ENCODE results near the gene CREB3.

CREB3 gene

DNA sequence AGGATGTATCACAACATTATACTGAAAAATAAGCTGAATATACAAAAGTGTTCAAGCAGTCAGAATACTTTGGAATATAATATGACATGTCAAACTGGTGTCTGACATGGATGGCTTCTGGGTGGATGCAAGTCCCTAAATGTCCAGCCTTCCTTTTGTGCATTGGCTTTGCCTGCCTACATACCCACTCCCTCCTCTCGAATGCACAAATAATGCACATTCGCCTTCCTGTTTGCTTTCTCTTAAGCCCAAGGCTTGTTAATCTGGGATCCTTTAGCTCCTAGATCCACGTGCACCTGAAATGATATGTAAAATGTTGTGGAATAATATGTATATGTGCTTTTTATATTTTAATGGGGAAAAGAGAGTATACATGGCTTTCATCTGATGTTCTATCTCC lies 46.0 kb downstream of the CREB3 start:
- Histone ChIP-seq H2AK5ac (ENCODE audit: low read length, severe bottlenecking) (no peak overlapping the region), H3K4me3 (ENCODE audit: insufficient read depth in 1 of 2, low read depth in 1 of 2, low read length in 2 of 2) (no peak overlapping the region)

GRCh38 chr9:35781066-35781465 lies 48.6 kb downstream of the CREB3 start:
- Histone ChIP-seq H3K79me1 (replicated peaks; ENCODE audit: low read length, poor library complexity, severe bottlenecking) (no peaks in the 10 kb centered on the region), H3K4me3 (ENCODE audit: insufficient read depth in 1 of 2, low read depth in 1 of 2, low read length in 2 of 2) (no peak overlapping the region), H2AK5ac (ENCODE audit: low read length, severe bottlenecking) (no peak overlapping the region), H3K4me2 (ENCODE audit: low read length, poor library complexity, severe bottlenecking) (no peak overlapping the region), H2BK120ac (ENCODE audit: low read depth, low read length) (no peak overlapping the region), H4K91ac (ENCODE audit: low read length) (no peak overlapping the region), H3K36me3 (ENCODE audit: control insufficient read depth in 1 of 2, insufficient read depth in 2 of 2, low read depth in 1 of 2, low read length in 2 of 2) (no peaks in the 10 kb centered on the region), H3K4ac (ENCODE audit: low read depth in 1 of 2, low read length in 2 of 2) (no peak overlapping the region), H2AFZ (ENCODE audit: low read depth, low read length) (no peak overlapping the region), H3K18ac (ENCODE audit: low read depth in 1 of 2, low read length in 2 of 2) (no peak overlapping the region), H2BK5ac (ENCODE audit: low read depth, low read length, poor library complexity, severe bottlenecking) (no peak overlapping the region), H3K14ac (ENCODE audit: low read length in 2 of 2) (no peak overlapping the region), H3K27ac (ENCODE audit: low read length, poor library complexity, severe bottlenecking) (no peak overlapping the region), H3K27me3 (ENCODE audit: control insufficient read depth in 1 of 2, insufficient read depth in 1 of 2, low read length in 2 of 2) (peaks cover 4 to 19% of the 10 kb centered on the region in 2 experiments), H3K4me1 (ENCODE audit: control insufficient read depth, insufficient read depth, low read depth, low read length) (peaks cover 2% of the 10 kb centered on the region), H2BK15ac (ENCODE audit: low read depth, poor library complexity, severe bottlenecking) (no peak overlapping the region), H4K8ac (ENCODE audit: low read length) (no peak overlapping the region), H3K9ac (ENCODE audit: low read length) (no peak overlapping the region), H2BK12ac (ENCODE audit: low read length in 2 of 2) (no peak overlapping the region), H3K23ac (ENCODE audit: low read length in 2 of 2) (no peak overlapping the region), H3K9me3 (ENCODE audit: control insufficient read depth, low read length) (no peaks in the 10 kb centered on the region)
- DNase-seq, result no peak
- 96% methylated on average over 2 of the region's 2 CpGs for WGBS

More for the DNA sequence above, 46.0 kb downstream of the CREB3 start:
- Histone ChIP-seq H3K9ac (ENCODE audit: low read length) (no peak overlapping the region), H3K18ac (ENCODE audit: low read depth in 1 of 2, low read length in 2 of 2) (no peak overlapping the region), H2BK120ac (ENCODE audit: low read depth, low read length) (no peak overlapping the region), H3K4me2 (ENCODE audit: low read length, poor library complexity, severe bottlenecking) (no peak overlapping the region), H3K4me1 (ENCODE audit: control insufficient read depth, insufficient read depth, low read depth, low read length) (peaks cover 5% of the 10 kb centered on the region), H2BK5ac (ENCODE audit: low read depth, low read length, poor library complexity, severe bottlenecking) (no peak overlapping the region), H3K23ac (ENCODE audit: low read length in 2 of 2) (no peak overlapping the region), H3K27me3 (ENCODE audit: control insufficient read depth in 1 of 2, insufficient read depth in 1 of 2, low read length in 2 of 2) (peaks cover 4 to 19% of the 10 kb centered on the region in 2 experiments), H3K14ac (ENCODE audit: low read length in 2 of 2) (no peak overlapping the region), H3K36me3 (ENCODE audit: control insufficient read depth in 1 of 2, insufficient read depth in 2 of 2, low read depth in 1 of 2, low read length in 2 of 2) (no peaks in the 10 kb centered on the region), H3K9me3 (ENCODE audit: control insufficient read depth, low read length) (no peaks in the 10 kb centered on the region), H4K91ac (ENCODE audit: low read length) (no peak overlapping the region), H3K4ac (ENCODE audit: low read depth in 1 of 2, low read length in 2 of 2) (no peak overlapping the region), H4K8ac (ENCODE audit: low read length) (no peak overlapping the region), H3K79me1 (replicated peaks; ENCODE audit: low read length, poor library complexity, severe bottlenecking) (peaks cover 4% of the 10 kb centered on the region), H2BK12ac (ENCODE audit: low read length in 2 of 2) (no peak overlapping the region), H3K27ac (ENCODE audit: low read length, poor library complexity, severe bottlenecking) (no peak overlapping the region), H2BK15ac (ENCODE audit: low read depth, poor library complexity, severe bottlenecking) (no peak overlapping the region), H2AFZ (ENCODE audit: low read depth, low read length) (no peak overlapping the region)
- no peak for DNase-seq
- 84% methylated on average over 3 of the region's 3 CpGs for WGBS

GRCh38 chr9:35783418-35783817 lies 51.0 kb downstream of the CREB3 start:
- H3K27ac ChIP-seq (ENCODE audit: low read length, poor library complexity, severe bottlenecking), result no peak overlapping the region
- no peak overlapping the region for H4K91ac ChIP-seq (ENCODE audit: low read length)
- DNase-seq, result no peak

More at GRCh38 chr9:35783418-35783817, 51.0 kb downstream of the CREB3 start:
- Histone ChIP-seq H2BK120ac (ENCODE audit: low read depth, low read length) (no peak overlapping the region), H3K4ac (ENCODE audit: low read depth in 1 of 2, low read length in 2 of 2) (no peak overlapping the region), H3K36me3 (ENCODE audit: control insufficient read depth in 1 of 2, insufficient read depth in 2 of 2, low read depth in 1 of 2, low read length in 2 of 2) (no peaks in the 10 kb centered on the region), H3K23ac (ENCODE audit: low read length in 2 of 2) (no peak overlapping the region), H3K9ac (ENCODE audit: low read length) (no peak overlapping the region), H3K9me3 (ENCODE audit: control insufficient read depth, low read length) (no peaks in the 10 kb centered on the region), H3K14ac (ENCODE audit: low read length in 2 of 2) (no peak overlapping the region), H2BK15ac (ENCODE audit: low read depth, poor library complexity, severe bottlenecking) (no peak overlapping the region), H2BK5ac (ENCODE audit: low read depth, low read length, poor library complexity, severe bottlenecking) (no peak overlapping the region), H3K27me3 (ENCODE audit: control insufficient read depth in 1 of 2, insufficient read depth in 1 of 2, low read length in 2 of 2) (peaks cover 4 to 19% of the 10 kb centered on the region in 2 experiments), H3K4me3 (ENCODE audit: insufficient read depth in 1 of 2, low read depth in 1 of 2, low read length in 2 of 2) (no peak overlapping the region), H2AFZ (ENCODE audit: low read depth, low read length) (no peak overlapping the region), H3K18ac (ENCODE audit: low read depth in 1 of 2, low read length in 2 of 2) (no peak overlapping the region), H3K4me2 (ENCODE audit: low read length, poor library complexity, severe bottlenecking) (no peak overlapping the region), H2BK12ac (ENCODE audit: low read length in 2 of 2) (no peak overlapping the region), H3K79me1 (replicated peaks; ENCODE audit: low read length, poor library complexity, severe bottlenecking) (no peaks in the 10 kb centered on the region), H4K8ac (ENCODE audit: low read length) (no peak overlapping the region), H2AK5ac (ENCODE audit: low read length, severe bottlenecking) (no peak overlapping the region), H3K4me1 (ENCODE audit: control insufficient read depth, insufficient read depth, low read depth, low read length) (no peaks in the 10 kb centered on the region)

Small RNA genes within 50 kb of the gene (small RNA-seq; reads per million reads assigned to genes)
- 0.86 reads per million for gene MIR6853 (ENCODE audit: low read depth)
